ENCODE measurements around the gene ARHGEF2.

Gene ARHGEF2

DNA sequence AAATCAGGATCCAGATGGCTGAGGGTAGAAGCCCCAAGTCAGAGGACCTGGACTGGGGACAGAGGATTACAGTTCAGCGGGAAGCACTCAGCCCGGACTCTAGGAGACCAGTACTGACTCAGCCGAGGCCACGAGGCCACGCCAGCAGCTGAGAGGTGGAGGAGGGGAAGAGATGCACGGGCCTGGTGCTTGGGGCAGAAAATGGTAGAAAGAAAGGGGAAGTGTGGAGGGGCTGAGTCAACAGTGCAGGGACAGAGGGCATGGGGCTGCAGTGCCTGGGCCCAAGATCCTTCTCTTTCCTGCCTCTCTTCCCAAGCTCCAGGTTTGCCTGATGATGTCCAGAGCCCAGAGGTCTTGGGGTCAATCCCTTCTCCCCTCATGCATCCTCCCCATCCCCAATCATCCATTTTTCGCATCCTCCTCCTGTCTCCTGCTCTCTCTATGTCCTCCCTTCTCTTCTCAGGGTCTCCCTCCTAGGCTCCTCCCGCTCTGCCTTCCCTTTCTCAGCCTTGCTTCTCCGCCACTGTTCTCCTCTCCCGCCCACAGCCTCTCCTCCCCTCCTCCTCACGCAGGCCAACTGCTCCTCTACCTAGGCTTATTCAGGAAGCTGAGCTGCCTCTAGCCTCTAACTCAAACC is 7.7 kb downstream of the ARHGEF2 start:
- no peak overlapping the region for H3K4me3 ChIP-seq (replicated peaks; ENCODE audit: insufficient read depth, low read length)
- peak; percentile 81 to 96 for DNase-seq (ENCODE audit: low read depth in 1 of 2, low spot score in 1 of 2)
- H3K27ac ChIP-seq (replicated peaks): peak overlapping the region; percentile 76
- no peaks in the 10 kb centered on the region for H3K27me3 ChIP-seq (ENCODE audit: insufficient read depth, poor library complexity, severe bottlenecking)
- TF ChIP-seq POLR2AphosphoS5 (IDR thresholded peaks at IDR 0.05; ENCODE audit: low read depth) (peak; percentile 90), REST (IDR thresholded peaks at IDR 0.05; ENCODE audit: insufficient replicate concordance, low read depth) (no peak), CTCF (IDR thresholded peaks at IDR 0.05; ENCODE audit: insufficient read depth, low read length) (no peak), SPI1 (IDR thresholded peaks at IDR 0.05; ENCODE audit: borderline replicate concordance, low read depth) (peak; percentile 99), GABPA (IDR thresholded peaks at IDR 0.05; ENCODE audit: low read depth) (no peak)

DNA sequence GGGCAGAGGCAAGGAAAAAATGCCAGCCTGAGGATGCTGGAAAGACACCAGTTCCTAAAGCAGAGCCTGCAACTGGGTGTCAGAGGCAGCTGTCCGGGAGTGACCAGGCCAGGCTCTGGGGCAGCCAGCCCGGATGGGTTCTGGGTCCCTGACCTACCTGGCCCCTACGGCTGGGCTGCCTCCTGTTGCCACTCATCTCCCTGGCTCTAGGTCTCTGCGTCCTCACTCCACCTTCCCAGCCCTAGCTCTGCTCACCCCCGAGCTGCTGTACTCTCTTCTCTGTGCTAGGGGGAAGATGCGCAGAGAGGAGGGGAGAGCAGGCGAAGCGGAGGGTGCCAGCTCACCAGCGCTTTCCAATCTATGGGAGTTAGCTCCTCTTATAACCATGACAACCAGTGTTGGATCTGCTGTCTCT is 9.0 kb downstream of the ARHGEF2 start:
- no peak overlapping the region for H3K4me3 ChIP-seq (replicated peaks; ENCODE audit: insufficient read depth, low read length)
- peak overlapping the region; percentile 76 for H3K27ac ChIP-seq (replicated peaks)
- no peaks in the 10 kb centered on the region for H3K27me3 ChIP-seq (ENCODE audit: insufficient read depth, poor library complexity, severe bottlenecking)
- DNase-seq (ENCODE audit: low read depth in 1 of 2, low spot score in 1 of 2): no peak
- TF ChIP-seq POLR2AphosphoS5 (IDR thresholded peaks at IDR 0.05; ENCODE audit: low read depth): no peak
- no peak for TF ChIP-seq GABPA (IDR thresholded peaks at IDR 0.05; ENCODE audit: low read depth)
- no peak for TF ChIP-seq SPI1 (IDR thresholded peaks at IDR 0.05; ENCODE audit: borderline replicate concordance, low read depth)
- TF ChIP-seq CTCF (IDR thresholded peaks at IDR 0.05; ENCODE audit: insufficient read depth, low read length): no peak

- Histone ChIP-seq H3K27me3 (ENCODE audit: insufficient read depth, poor library complexity, severe bottlenecking) (no peaks in the 10 kb centered on the region), H3K27ac (replicated peaks) (peak overlapping the region; percentile 76), H3K4me3 (replicated peaks; ENCODE audit: insufficient read depth, low read length) (no peak overlapping the region)
- TF ChIP-seq SPI1 (IDR thresholded peaks at IDR 0.05; ENCODE audit: borderline replicate concordance, low read depth): peak; percentile 14; the same call in 1 of the 2 replicates
- TF ChIP-seq GABPA (IDR thresholded peaks at IDR 0.05; ENCODE audit: low read depth): no peak
- DNase-seq (ENCODE audit: low read depth in 1 of 2, low spot score in 1 of 2): no peak
These were observed 9.7 kb downstream of the ARHGEF2 start for GRCh38 chr1:155968670-155969069.

DNA sequence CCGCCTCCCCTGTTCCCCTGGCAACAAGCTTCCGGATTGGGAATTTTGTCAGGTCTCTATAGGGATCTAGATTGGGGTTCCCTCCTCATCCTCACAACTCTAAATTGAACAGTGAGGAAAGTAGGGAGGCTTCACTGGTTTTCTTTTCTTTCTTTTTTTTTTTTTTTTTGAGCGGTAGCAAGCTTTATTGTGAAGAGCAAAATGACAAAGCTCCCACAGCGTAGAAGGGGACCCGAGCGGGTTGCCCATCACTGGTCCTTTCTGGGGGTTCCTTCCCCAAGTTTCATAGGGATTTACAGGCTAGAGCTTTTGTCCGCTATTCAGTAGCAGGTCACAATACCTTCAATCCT is 10.3 kb downstream of the ARHGEF2 start:
- Histone ChIP-seq H3K4me3 (replicated peaks; ENCODE audit: insufficient read depth, low read length) (no peak overlapping the region), H3K27me3 (ENCODE audit: insufficient read depth, poor library complexity, severe bottlenecking) (no peaks in the 10 kb centered on the region), H3K27ac (replicated peaks) (peak overlapping the region; percentile 76)
- TF ChIP-seq REST (IDR thresholded peaks at IDR 0.05; ENCODE audit: insufficient replicate concordance, low read depth): no peak
- TF ChIP-seq GABPA (IDR thresholded peaks at IDR 0.05; ENCODE audit: low read depth): no peak
- TF ChIP-seq SPI1 (IDR thresholded peaks at IDR 0.05; ENCODE audit: borderline replicate concordance, low read depth): no peak
- no peak for TF ChIP-seq CTCF (IDR thresholded peaks at IDR 0.05; ENCODE audit: insufficient read depth, low read length)
- no peak for TF ChIP-seq POLR2AphosphoS5 (IDR thresholded peaks at IDR 0.05; ENCODE audit: low read depth)
- DNase-seq (ENCODE audit: low read depth in 1 of 2, low spot score in 1 of 2): no peak
